Gastroesophageal sphincter (tissue), 4 donors: ENCODE data around the gene FGFRL1. TPM values are rescaled to one million over a fixed set of nuclear protein-coding genes. Genes with fewer than 3 reads are reported as not detected.

Experiments
- ATAC-seq: fragments of 150-250 bp; one replicate; pipeline ENCODE4 v1.9.1; 2016; ENCODE audit warnings: mild to moderate bottlenecking, moderate library complexity
- H3K27ac ChIP-seq, 4 donors: fragments of 200-600 bp; sonication (generic) in 3 of 4; 1 replicate in 3 of 4; 2 replicates in 1 of 4; pipeline ENCODE4 v1.5.1; 2016 to 2019
- H3K27me3 ChIP-seq: fragments of 200-600 bp; sonication (generic); one replicate; pipeline ENCODE4 v1.5.1; 2019
- H3K36me3 ChIP-seq, 2 donors: fragments of 200-600 bp; sonication (generic); one replicate each; pipeline ENCODE4 v1.5.1; 2019; ENCODE audit warnings: control low read depth in 1 of 2
- H3K4me1 ChIP-seq, 3 donors: fragments of 200-600 bp; sonication (generic); 1 replicate in 2 of 3; 2 replicates in 1 of 3; pipeline ENCODE4 v1.5.1; 2016 to 2019; ENCODE audit warnings: control low read depth in 2 of 3
- H3K4me3 ChIP-seq, 2 donors: fragments of 200-600 bp; sonication (generic); one replicate each; pipeline ENCODE4 v1.5.1; 2019; ENCODE audit warnings: mild to moderate bottlenecking in 1 of 2, moderate library complexity in 1 of 2
- H3K9me3 ChIP-seq, 3 donors: fragments of 200-600 bp; sonication (generic); one replicate each; pipeline ENCODE4 v1.5.1; 2017 to 2019; ENCODE audit warnings: control low read depth in 2 of 3
- EP300 ChIP-seq: sonication (generic); formaldehyde crosslinking; IDR thresholded peaks from one replicate; pipeline ENCODE4 v1.6.1; 2017; ENCODE audit warnings: antibody characterized with exemption, mild to moderate bottlenecking
- POLR2A ChIP-seq, 2 donors: fragments of 450-650 bp; IDR thresholded peaks; one replicate each; pipeline ENCODE4 v1.6.1; 2017; ENCODE audit warnings: antibody characterized with exemption in 2 of 2, mild to moderate bottlenecking in 2 of 2, moderate library complexity in 1 of 2
- POLR2AphosphoS5 ChIP-seq: sonication (generic); formaldehyde crosslinking; IDR thresholded peaks from one replicate; pipeline ENCODE4 v1.6.1; 2017; ENCODE audit warnings: antibody characterized with exemption
- WGBS, 2 donors: methylation state at CpG; one replicate each; pipeline ENCODE4 v1.1.5; 2018; ENCODE audit warnings: low coverage in 1 of 2; 5-methylcytosine and 5-hydroxymethylcytosine counted together
- total RNA-seq, 4 donors: library from RNA; depleted of rRNA; stranded (reverse); fragments of >200 nt; gene quantifications; one replicate each; pipeline ENCODE4 v1.1.0, GENCODE V29; 2016
- TF ChIP-seq, protein P1 (sequence below), 4 experiments: fragments of 200-600 bp in 2 of 4; fragments of 450-650 bp in 2 of 4; sonication (generic) in 1 of 4; IDR thresholded peaks; one replicate each; pipeline ENCODE4 v1.5.1; 2017 to 2019; ENCODE audit warnings: antibody characterized with exemption in 4 of 4, mild to moderate bottlenecking in 2 of 4, moderate library complexity in 2 of 4

The FGFRL1 gene
- total RNA-seq, 4 donors from 2014 or later: 21.9 to 36.8 (median 25.4) TPM

DNA sequence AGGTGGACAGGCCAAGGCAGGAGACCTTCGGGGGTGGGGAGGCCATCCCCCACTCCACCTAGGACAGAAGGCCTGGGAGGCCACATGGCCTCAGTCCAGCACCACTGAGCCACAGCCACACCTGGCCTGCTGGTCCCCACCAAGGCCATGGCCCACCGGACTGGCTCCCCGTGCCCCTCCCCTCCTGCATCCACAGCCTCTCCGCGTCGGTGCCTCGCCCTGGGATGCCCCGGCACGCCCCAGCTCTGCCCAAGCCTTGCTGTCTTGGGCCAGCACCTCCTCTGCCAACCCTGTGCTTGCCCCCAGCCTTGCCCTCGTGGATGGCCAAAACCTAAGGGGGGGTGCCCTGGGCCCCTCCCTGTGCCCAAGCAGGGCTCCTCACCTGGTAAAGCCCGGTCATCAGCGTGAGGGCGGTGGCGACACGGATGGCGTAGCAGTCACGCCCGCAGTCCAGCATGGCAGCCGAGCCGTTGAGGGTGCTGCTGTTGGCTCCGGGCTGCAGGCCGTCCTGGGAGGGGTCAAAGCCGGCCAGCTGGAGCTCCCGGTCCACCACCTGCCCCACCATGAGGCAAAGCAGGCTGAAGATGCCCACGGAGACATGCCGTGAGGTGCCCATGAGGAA, 20.6 kb upstream of the FGFRL1 start:
- H3K27me3 ChIP-seq: peaks cover under 1% of the 10 kb centered on the region
- no peaks in the 10 kb centered on the region for H3K9me3 ChIP-seq
- TF ChIP-seq POLR2AphosphoS5: no peak
- no peak for TF ChIP-seq POLR2A (IDR thresholded peaks at IDR 0.05)
- TF ChIP-seq, protein P1, sequence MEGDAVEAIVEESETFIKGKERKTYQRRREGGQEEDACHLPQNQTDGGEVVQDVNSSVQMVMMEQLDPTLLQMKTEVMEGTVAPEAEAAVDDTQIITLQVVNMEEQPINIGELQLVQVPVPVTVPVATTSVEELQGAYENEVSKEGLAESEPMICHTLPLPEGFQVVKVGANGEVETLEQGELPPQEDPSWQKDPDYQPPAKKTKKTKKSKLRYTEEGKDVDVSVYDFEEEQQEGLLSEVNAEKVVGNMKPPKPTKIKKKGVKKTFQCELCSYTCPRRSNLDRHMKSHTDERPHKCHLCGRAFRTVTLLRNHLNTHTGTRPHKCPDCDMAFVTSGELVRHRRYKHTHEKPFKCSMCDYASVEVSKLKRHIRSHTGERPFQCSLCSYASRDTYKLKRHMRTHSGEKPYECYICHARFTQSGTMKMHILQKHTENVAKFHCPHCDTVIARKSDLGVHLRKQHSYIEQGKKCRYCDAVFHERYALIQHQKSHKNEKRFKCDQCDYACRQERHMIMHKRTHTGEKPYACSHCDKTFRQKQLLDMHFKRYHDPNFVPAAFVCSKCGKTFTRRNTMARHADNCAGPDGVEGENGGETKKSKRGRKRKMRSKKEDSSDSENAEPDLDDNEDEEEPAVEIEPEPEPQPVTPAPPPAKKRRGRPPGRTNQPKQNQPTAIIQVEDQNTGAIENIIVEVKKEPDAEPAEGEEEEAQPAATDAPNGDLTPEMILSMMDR (IDR thresholded peaks at IDR 0.05): no peak
- TF ChIP-seq EP300: no peak
- H3K27ac ChIP-seq: no peak overlapping the region
- peaks cover 0 to 31% of the 10 kb centered on the region in 2 donors for H3K36me3 ChIP-seq
- no peak for ATAC-seq
- 80 to 90% methylated on average over 1 to 2 of the region's 26 CpGs for WGBS, 2 donors
- H3K4me1 ChIP-seq: peaks cover 0 to 24% (median 17%) of the 10 kb centered on the region in 3 donors
- no peak overlapping the region for H3K4me3 ChIP-seq

- H3K27me3 ChIP-seq: peaks cover 8% of the 10 kb centered on the region
- peaks cover 0 to 20% (median 9%) of the 10 kb centered on the region in 3 donors for H3K4me1 ChIP-seq
- no peak for ATAC-seq
- 68 to 92% methylated on average over 5 to 9 of the region's 50 CpGs for WGBS, 2 donors
- no peaks in the 10 kb centered on the region for H3K9me3 ChIP-seq
- H3K4me3 ChIP-seq: no peak overlapping the region
- H3K27ac ChIP-seq: peak overlapping the region in 1 of 4 donors; percentile 9
- H3K36me3 ChIP-seq: peaks cover 0 to 31% of the 10 kb centered on the region in 2 donors
- TF ChIP-seq EP300: no peak
- TF ChIP-seq POLR2AphosphoS5: no peak
- TF ChIP-seq, protein P1 (IDR thresholded peaks at IDR 0.05): no peak
- no peak for TF ChIP-seq POLR2A (IDR thresholded peaks at IDR 0.05)
Observed at GRCh38 chr4:991451-992296, 19.8 kb upstream of the FGFRL1 start.

- peaks cover 16% of the 10 kb centered on the region for H3K27me3 ChIP-seq
- peak overlapping the region in 1 of 2 donors; percentile 6 for H3K4me3 ChIP-seq
- H3K36me3 ChIP-seq: peaks cover 0 to 31% of the 10 kb centered on the region in 2 donors
- peak overlapping the region in 1 of 4 donors; percentile 9 for H3K27ac ChIP-seq
- ATAC-seq: peak; percentile 40
- TF ChIP-seq POLR2AphosphoS5 (no peak), EP300 (no peak), POLR2A (IDR thresholded peaks at IDR 0.05) (no peak)
- TF ChIP-seq, protein P1 (IDR thresholded peaks at IDR 0.05): no peak
- H3K9me3 ChIP-seq: no peaks in the 10 kb centered on the region
- H3K4me1 ChIP-seq: peaks cover 0 to 23% (median 11%) of the 10 kb centered on the region in 3 donors
- WGBS, 2 donors: 71 to 100% methylated on average over 1 to 12 of the region's 25 CpGs
Observed at GRCh38 chr4:992297-993110, 18.9 kb upstream of the FGFRL1 start.

DNA sequence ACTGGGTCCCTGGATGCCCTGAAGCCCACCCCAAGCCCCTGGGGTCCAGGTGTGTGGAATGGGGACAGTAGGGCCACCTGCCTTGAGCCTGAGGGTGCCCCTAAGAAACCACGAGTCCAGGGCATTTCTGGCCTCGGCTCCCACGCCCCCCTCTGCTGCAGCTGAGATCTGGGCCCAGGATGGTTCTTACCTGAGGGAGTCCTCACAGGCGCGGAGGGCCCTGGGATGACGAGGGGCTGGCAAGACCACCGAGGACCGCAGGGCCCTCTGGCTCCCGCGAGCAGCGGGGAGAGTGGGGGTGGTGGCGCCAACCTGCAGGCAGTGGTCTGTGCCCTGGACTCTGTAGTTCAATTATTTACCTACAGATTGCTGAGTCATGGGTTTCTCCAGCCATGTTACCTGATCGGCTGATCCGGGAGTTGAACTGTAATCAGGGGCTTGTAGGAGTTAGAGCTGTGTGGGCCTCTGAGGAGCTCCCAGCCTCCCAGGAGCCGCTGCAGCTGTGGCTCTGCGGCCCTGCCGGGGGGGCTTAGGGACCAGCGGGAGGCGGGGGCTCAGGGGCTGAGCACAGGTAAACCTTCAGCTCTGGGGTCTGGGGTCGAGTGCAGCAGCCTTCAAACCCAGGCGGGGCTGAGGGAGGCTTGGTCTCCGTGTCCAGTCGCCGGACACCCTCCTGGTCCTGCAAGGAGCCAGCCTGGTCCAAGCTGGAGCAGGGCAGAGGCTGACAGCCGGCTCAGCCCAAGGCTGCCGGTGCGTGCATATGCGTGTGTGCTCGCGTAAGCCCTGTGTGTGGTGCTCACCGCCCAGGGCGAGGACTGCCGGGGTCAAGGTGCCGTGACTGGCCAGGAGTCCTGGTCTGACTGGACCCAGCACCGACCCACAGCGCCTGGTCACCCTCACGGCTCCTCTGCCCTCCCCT, 18.1 kb upstream of the FGFRL1 start, which contains the start of gene SLC26A1:
Gene SLC26A1 (minus strand): TSS at position 294 of the 919 bp plus-strand sequence. CDS start 1,701 bp downstream, outside the sequence.
- Histone ChIP-seq H3K9me3 (no peaks in the 10 kb centered on the region), H3K4me3 (peak within 1 kb of the TSS in 1 of 2 donors; percentile 6), H3K27ac (peak within 1 kb of the TSS in 1 of 4 donors; percentile 9), H3K27me3 (peaks cover 25% of the 10 kb centered on the region), H3K36me3 (peaks cover 0 to 31% of the 10 kb centered on the region in 2 donors), H3K4me1 (peaks cover 0 to 22% (median 11%) of the 10 kb centered on the region in 3 donors)
- 72% methylated on average over 8 of the region's 37 CpGs; no CpG with 5 or more reads in 1 of the 2 donors for whole genome bisulfite sequencing, 2 donors
- no peak for ATAC-seq
- TF ChIP-seq, protein P1 (IDR thresholded peaks at IDR 0.05): no peak
- no peak for TF ChIP-seq EP300
- TF ChIP-seq POLR2AphosphoS5: no peak
- no peak for TF ChIP-seq POLR2A (IDR thresholded peaks at IDR 0.05)
